ENCODE results near the gene DISC1. TPM values are rescaled to one million over a fixed set of nuclear protein-coding genes. Genes with fewer than 3 reads are reported as not detected.

The DISC1 gene
- polyA plus RNA-seq, 1 of the 3 experiments (the other 2 are of a cell fraction): 1.7 TPM

DNA sequence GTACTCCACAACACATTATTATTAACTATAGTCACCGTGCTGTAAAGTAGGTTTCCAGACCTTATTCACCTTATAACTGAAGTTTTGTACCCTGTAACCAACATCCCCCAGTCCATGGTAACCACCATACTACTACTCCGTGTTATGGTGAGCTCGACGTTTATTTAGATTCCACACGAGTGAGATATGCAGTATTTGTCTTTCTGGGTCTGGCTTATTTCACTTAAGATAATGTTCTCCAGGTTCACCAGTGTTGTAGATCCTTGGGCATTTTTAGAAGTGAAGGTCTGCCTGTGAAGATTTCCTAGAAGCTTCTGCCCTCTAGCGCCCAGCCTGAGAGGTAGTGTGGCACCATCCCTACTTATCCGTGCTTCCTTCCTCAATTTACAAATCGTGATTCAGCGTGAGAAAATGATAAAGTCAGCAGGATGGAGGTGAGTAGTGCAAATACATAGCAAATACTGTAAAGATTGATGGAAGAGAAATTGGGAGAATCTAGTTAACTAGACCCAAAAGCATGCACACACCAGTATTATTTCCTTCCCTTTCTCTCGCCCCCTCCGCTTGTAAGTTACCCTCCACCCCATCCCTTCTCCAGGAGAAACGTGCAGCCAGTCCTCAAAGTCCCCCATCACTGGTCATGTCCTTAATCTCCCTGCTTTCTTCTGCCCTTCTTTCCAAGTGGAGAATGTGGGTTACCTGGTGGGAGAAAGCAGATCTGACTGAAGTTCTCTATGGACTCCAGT lies 36.0 kb upstream of the DISC1 start (continued):
- no peak for TF ChIP-seq GATA2 (CRISPR knock-in tag; IDR thresholded peaks at IDR 0.05)

DNA sequence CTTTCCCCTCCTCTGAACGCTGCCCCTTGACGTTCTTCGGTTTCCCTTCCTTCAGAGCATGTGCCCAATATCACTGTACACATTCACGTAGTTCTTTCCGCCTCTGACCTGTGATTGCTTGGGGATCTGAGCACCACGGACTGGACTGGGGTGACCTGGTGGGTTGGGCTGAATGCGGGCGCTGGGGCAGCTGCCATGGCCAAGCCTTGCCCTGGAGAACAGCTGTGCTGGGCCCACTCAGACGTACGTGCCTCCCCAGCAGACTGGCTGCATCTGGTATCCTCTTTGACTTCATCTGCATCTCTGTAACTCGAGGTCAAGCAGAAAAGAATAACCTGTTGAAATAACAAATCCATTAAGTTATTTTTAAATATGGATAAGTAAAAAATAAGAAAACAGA lies 35.1 kb upstream of the DISC1 start:
- WGBS (ENCODE audit: low lambda C conversion rate): 82% methylated on average over 11 of the region's 11 CpGs
- Histone ChIP-seq H3K9me2 (no peaks in the 10 kb centered on the region), H3K27me3 (ENCODE audit: insufficient read depth) (no peaks in the 10 kb centered on the region), H3K27ac (ENCODE audit: low read depth in 2 of 2, low read length in 1 of 2) (no peak overlapping the region), H2AFZ (ENCODE audit: low read depth) (no peak overlapping the region), H3F3A (replicated peaks; ENCODE audit: insufficient read depth) (no peaks in the 10 kb centered on the region), H3K4me2 (no peak overlapping the region), H3K9me3 (no peaks in the 10 kb centered on the region), H4K20me1 (ENCODE audit: insufficient read depth) (no peaks in the 10 kb centered on the region), H3K9ac (no peak overlapping the region), H3K4me1 (ENCODE audit: control insufficient read depth in 1 of 2, insufficient read depth in 2 of 2, low read depth in 1 of 2, low read length in 1 of 2) (peaks cover 0 to 2% of the 10 kb centered on the region in 2 experiments; a peak in 1 of 4 replicates), H3K36me3 (replicated peaks in 1 of 2; ENCODE audit: control insufficient read depth in 1 of 2, insufficient read depth in 2 of 2, low read length in 1 of 2) (no peaks in the 10 kb centered on the region), H3K79me2 (ENCODE audit: insufficient read depth) (no peaks in the 10 kb centered on the region), H3K4me3 (ENCODE audit: low read depth in 2 of 2, low read length in 1 of 2) (no peak overlapping the region)
- ChIA-PET CTCF (interaction anchor here (0.7 to 1.2 kb wide), 6 partner anchors 14 to 317 kb away, joined by 3 to 4 read pairs (median 3); partner anchors contain the start of gene TSNAX), POLR2A (no interaction called here)
- DNase-seq: no peak
- TF ChIP-seq, protein P1, sequence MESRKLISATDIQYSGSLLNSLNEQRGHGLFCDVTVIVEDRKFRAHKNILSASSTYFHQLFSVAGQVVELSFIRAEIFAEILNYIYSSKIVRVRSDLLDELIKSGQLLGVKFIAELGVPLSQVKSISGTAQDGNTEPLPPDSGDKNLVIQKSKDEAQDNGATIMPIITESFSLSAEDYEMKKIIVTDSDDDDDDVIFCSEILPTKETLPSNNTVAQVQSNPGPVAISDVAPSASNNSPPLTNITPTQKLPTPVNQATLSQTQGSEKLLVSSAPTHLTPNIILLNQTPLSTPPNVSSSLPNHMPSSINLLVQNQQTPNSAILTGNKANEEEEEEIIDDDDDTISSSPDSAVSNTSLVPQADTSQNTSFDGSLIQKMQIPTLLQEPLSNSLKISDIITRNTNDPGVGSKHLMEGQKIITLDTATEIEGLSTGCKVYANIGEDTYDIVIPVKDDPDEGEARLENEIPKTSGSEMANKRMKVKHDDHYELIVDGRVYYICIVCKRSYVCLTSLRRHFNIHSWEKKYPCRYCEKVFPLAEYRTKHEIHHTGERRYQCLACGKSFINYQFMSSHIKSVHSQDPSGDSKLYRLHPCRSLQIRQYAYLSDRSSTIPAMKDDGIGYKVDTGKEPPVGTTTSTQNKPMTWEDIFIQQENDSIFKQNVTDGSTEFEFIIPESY (IDR thresholded peaks at IDR 0.05; ENCODE audit: borderline replicate concordance, low read depth): no peak
- TF ChIP-seq, protein P2, sequence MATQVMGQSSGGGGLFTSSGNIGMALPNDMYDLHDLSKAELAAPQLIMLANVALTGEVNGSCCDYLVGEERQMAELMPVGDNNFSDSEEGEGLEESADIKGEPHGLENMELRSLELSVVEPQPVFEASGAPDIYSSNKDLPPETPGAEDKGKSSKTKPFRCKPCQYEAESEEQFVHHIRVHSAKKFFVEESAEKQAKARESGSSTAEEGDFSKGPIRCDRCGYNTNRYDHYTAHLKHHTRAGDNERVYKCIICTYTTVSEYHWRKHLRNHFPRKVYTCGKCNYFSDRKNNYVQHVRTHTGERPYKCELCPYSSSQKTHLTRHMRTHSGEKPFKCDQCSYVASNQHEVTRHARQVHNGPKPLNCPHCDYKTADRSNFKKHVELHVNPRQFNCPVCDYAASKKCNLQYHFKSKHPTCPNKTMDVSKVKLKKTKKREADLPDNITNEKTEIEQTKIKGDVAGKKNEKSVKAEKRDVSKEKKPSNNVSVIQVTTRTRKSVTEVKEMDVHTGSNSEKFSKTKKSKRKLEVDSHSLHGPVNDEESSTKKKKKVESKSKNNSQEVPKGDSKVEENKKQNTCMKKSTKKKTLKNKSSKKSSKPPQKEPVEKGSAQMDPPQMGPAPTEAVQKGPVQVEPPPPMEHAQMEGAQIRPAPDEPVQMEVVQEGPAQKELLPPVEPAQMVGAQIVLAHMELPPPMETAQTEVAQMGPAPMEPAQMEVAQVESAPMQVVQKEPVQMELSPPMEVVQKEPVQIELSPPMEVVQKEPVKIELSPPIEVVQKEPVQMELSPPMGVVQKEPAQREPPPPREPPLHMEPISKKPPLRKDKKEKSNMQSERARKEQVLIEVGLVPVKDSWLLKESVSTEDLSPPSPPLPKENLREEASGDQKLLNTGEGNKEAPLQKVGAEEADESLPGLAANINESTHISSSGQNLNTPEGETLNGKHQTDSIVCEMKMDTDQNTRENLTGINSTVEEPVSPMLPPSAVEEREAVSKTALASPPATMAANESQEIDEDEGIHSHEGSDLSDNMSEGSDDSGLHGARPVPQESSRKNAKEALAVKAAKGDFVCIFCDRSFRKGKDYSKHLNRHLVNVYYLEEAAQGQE (IDR thresholded peaks at IDR 0.05; ENCODE audit: low read depth, low read length): no peak
- TF ChIP-seq RCOR1 (IDR thresholded peaks at IDR 0.05; ENCODE audit: low read length) (no peak), CHD2 (IDR thresholded peaks at IDR 0.05; ENCODE audit: low read length, partially characterized antibody) (no peak), RXRA (IDR thresholded peaks at IDR 0.05; ENCODE audit: borderline replicate concordance, low read depth) (no peak), JUND (IDR thresholded peaks at IDR 0.05) (no peak), TEAD4 (IDR thresholded peaks at IDR 0.05; ENCODE audit: borderline replicate concordance, insufficient read depth) (no peak), GATA2 (CRISPR knock-in tag; IDR thresholded peaks at IDR 0.05) (no peak), EP300 (IDR thresholded peaks at IDR 0.05; ENCODE audit: borderline replicate concordance in 1 of 2, low read depth in 1 of 2, low read length in 1 of 2) (no peak), FOXJ3 (CRISPR knock-in tag; IDR thresholded peaks at IDR 0.05) (no peak), RFX5 (IDR thresholded peaks at IDR 0.05; ENCODE audit: low read length) (no peak), GABPA (IDR thresholded peaks at IDR 0.05; ENCODE audit: low read depth) (no peak), ELF1 (IDR thresholded peaks at IDR 0.05) (no peak), FOSL2 (IDR thresholded peaks at IDR 0.05; ENCODE audit: borderline replicate concordance, low read depth) (no peak), TAF1 (IDR thresholded peaks at IDR 0.05; ENCODE audit: borderline replicate concordance, low read depth, low read length) (no peak), SIN3A (IDR thresholded peaks at IDR 0.05; ENCODE audit: borderline replicate concordance, low read depth, low read length) (no peak), EZH2phosphoT487 (IDR thresholded peaks at IDR 0.05; ENCODE audit: borderline replicate concordance, low read depth) (no peak), RAD21 (IDR thresholded peaks at IDR 0.05; ENCODE audit: low read length) (no peak)
- TF ChIP-seq, protein P3, sequence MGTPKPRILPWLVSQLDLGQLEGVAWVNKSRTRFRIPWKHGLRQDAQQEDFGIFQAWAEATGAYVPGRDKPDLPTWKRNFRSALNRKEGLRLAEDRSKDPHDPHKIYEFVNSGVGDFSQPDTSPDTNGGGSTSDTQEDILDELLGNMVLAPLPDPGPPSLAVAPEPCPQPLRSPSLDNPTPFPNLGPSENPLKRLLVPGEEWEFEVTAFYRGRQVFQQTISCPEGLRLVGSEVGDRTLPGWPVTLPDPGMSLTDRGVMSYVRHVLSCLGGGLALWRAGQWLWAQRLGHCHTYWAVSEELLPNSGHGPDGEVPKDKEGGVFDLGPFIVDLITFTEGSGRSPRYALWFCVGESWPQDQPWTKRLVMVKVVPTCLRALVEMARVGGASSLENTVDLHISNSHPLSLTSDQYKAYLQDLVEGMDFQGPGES (IDR thresholded peaks at IDR 0.05; ENCODE audit: low read depth, low read length): no peak

Measured in SK-N-SH (cell line).